ENCODE results near the gene JMJD8.
A peak's percentile ranks its signal among the peaks of the same experiment; 100 is the strongest.

DNA sequence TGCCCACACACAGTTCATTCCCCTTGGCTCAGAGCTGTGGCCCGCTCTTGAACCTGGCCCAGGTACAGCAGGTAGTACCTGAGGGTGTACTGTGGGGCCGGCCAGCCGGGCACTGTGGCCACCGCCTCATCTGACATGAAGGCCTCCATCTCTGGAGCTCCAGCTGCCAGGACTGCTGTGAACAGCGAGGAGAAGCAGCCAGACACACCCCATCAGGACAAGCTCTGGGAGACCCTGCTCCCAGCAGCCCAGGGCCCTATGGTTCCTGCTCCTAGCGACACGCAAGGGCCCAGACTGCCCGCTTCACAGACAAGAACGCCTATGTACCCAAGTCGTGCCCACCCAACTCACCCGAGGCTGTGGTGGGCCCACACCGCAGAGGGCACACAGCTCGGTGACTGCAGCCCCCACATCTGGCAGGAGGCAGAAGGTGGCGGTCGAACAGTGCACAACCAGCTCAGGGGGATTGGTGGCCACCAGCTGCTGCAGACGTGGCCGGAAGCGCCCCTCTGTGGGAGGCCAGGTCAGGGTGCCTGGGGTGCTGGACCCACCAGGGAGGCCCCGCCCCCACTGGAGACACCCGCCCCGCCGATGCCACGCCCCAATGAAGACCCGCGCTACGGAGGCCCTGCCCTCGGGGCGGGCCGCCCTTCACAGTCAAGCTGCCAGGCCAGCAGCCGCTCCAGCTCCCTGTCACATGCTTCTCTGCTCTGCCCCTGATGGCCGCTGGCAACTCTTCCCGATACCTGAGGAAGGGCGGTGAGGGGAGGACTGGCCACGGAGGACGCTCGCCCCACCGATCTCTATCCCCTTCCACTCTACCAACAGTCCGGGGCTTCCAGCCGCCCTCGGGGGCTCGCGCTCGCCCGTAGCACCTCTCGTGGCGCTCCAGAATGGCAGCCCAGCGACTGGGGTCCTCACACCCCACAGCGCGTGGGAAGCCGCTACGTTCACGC lies 5.0 kb downstream of the JMJD8 start:
- TF ChIP-seq, protein P1, sequence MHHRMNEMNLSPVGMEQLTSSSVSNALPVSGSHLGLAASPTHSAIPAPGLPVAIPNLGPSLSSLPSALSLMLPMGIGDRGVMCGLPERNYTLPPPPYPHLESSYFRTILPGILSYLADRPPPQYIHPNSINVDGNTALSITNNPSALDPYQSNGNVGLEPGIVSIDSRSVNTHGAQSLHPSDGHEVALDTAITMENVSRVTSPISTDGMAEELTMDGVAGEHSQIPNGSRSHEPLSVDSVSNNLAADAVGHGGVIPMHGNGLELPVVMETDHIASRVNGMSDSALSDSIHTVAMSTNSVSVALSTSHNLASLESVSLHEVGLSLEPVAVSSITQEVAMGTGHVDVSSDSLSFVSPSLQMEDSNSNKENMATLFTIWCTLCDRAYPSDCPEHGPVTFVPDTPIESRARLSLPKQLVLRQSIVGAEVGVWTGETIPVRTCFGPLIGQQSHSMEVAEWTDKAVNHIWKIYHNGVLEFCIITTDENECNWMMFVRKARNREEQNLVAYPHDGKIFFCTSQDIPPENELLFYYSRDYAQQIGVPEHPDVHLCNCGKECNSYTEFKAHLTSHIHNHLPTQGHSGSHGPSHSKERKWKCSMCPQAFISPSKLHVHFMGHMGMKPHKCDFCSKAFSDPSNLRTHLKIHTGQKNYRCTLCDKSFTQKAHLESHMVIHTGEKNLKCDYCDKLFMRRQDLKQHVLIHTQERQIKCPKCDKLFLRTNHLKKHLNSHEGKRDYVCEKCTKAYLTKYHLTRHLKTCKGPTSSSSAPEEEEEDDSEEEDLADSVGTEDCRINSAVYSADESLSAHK (tag by site-specific recombination; IDR thresholded peaks at IDR 0.05): peak; percentile 12; the same call in 1 of the 2 replicates
- TF ChIP-seq ZNF549 (tag by site-specific recombination; IDR thresholded peaks at IDR 0.05) (no peak), ZBTB1 (tag by site-specific recombination; IDR thresholded peaks at IDR 0.05) (no peak), ZNF292 (tag by site-specific recombination; IDR thresholded peaks at IDR 0.05; ENCODE audit: borderline replicate concordance, low read depth) (no peak), ZNF707 (tag by site-specific recombination; IDR thresholded peaks at IDR 0.05) (peak; percentile 31; the same call in 1 of the 2 replicates), ZNF175 (tag by site-specific recombination; IDR thresholded peaks at IDR 0.05) (no peak)

All from HEK293 (cell line).